HG02943 (cell line): ENCODE results near the gene METAP1.
"Not testable (repeated sequence)": the region's sequence is repeated elsewhere in the genome, so short reads cannot be mapped to it uniquely, and the experiment has no call there.

Source experiments
- ATAC-seq: cut with Tn5 transposase; IDR thresholded peaks from one replicate; pipeline ENCODE4 v1.9.1; 2021; ENCODE audit warnings: mild to moderate bottlenecking, low read depth, moderate library complexity; ENCODE audit not compliant: unreplicated experiment

Gene METAP1

GRCh38 chr4:99088481-99089365, 93.2 kb downstream of the METAP1 start, which contains the start of gene ADH5:
ADH5 (minus strand) TSS chr4:99088788; CDS start chr4:99088700, 88 bp downstream.
- ATAC-seq, result peak; percentile 93

- no peak for ATAC-seq
Observed at GRCh38 chr4:99090481-99091215, 95.1 kb downstream of the METAP1 start.

- no peak for ATAC-seq
Observed at GRCh38 chr4:99091216-99091575, 95.7 kb downstream of the METAP1 start.

- ATAC-seq, result not testable (repeated sequence)
Observed at GRCh38 chr4:99091841-99092240, 96.3 kb downstream of the METAP1 start.

- ATAC-seq, result no peak
Observed at GRCh38 chr4:99099311-99099710, 103.8 kb downstream of the METAP1 start.

GRCh38 chr4:99099814-99100213, 104.3 kb downstream of the METAP1 start:
- ATAC-seq, result not testable (repeated sequence)

- no peak for ATAC-seq
Observed at GRCh38 chr4:99100876-99101275, 105.4 kb downstream of the METAP1 start.

GRCh38 chr4:99102634-99103033, 107.1 kb downstream of the METAP1 start:
- ATAC-seq, result no peak

GRCh38 chr4:99103166-99103565, 107.6 kb downstream of the METAP1 start:
- no peak for ATAC-seq

GRCh38 chr4:99104153-99104552, 108.6 kb downstream of the METAP1 start:
- no peak for ATAC-seq

- not testable (repeated sequence) for ATAC-seq
Observed at GRCh38 chr4:99109286-99109685, 113.8 kb downstream of the METAP1 start.
